C4-2B (cell line): ENCODE results near the gene ZFAND5.

ENCODE experiments used
- ZFX ChIP-seq: fragments of 450-650 bp; IDR thresholded peaks from 2 replicates; pipeline ENCODE4 v1.6.1; 2017
- TF ChIP-seq, protein P1 (sequence below): fragments of 450-650 bp; conservative IDR thresholded peaks from 2 replicates; pipeline ENCODE4 v1.5.1; 2017; ENCODE audit warnings: mild to moderate bottlenecking

DNA sequence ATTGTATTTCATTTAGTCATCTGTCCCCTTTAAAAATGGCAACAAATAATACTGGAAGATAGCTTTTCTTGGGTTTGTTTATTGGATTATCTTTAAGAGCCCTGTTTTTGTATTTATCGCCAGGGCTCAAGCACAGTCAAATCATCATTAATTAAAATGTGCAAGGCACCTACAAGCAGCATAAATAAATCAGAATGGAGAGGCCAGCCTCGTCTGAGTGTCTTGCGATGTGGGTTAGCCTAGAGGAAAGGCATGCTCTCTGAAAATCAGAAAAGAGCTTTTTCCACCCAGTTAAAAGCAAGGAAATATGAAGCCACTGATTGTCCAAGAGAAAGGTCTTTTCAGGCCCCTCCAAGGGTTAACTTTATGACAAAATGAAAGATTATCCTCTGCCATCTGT lies 31.8 kb downstream of the ZFAND5 start:
- TF ChIP-seq, protein P1, sequence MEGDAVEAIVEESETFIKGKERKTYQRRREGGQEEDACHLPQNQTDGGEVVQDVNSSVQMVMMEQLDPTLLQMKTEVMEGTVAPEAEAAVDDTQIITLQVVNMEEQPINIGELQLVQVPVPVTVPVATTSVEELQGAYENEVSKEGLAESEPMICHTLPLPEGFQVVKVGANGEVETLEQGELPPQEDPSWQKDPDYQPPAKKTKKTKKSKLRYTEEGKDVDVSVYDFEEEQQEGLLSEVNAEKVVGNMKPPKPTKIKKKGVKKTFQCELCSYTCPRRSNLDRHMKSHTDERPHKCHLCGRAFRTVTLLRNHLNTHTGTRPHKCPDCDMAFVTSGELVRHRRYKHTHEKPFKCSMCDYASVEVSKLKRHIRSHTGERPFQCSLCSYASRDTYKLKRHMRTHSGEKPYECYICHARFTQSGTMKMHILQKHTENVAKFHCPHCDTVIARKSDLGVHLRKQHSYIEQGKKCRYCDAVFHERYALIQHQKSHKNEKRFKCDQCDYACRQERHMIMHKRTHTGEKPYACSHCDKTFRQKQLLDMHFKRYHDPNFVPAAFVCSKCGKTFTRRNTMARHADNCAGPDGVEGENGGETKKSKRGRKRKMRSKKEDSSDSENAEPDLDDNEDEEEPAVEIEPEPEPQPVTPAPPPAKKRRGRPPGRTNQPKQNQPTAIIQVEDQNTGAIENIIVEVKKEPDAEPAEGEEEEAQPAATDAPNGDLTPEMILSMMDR = no peak
- TF ChIP-seq ZFX = no peak
